Stimulated activated CD4-positive, alpha-beta T cell treated with anti-CD3 and anti-CD28 coated beads, TNF-alpha, amount 100 ng/mL, for 48 hours (primary cell): ENCODE results near the gene MAML2.
A peak's percentile ranks its signal among the peaks of the same experiment; 100 is the strongest.

Experiments
- DNase-seq, 3 donors: peaks; one replicate each; pipeline ENCODE4 v3.0.0-alpha.2; 2020; ENCODE audit warnings: low read depth in 3 of 3

The MAML2 gene

GRCh38 chr11:96155627-96156378 is 187.2 kb downstream of the MAML2 start:
- DNase-seq = peak; percentile 47 to 64 (median 58)

- DNase-seq = no peak
These were observed 188.0 kb downstream of the MAML2 start for GRCh38 chr11:96154802-96155520.

GRCh38 chr11:96152623-96153022 is 190.4 kb downstream of the MAML2 start:
- DNase-seq = no peak

- DNase-seq = no peak
These were observed 191.5 kb downstream of the MAML2 start for GRCh38 chr11:96151501-96151900.

- DNase-seq = no peak
These were observed 192.4 kb downstream of the MAML2 start for GRCh38 chr11:96150609-96151008.

GRCh38 chr11:96149743-96150555 is 193.0 kb downstream of the MAML2 start:
- no peak for DNase-seq

- no peak for DNase-seq
These were observed 195.0 kb downstream of the MAML2 start for GRCh38 chr11:96147906-96148486.

- DNase-seq = no peak
These were observed 195.8 kb downstream of the MAML2 start for GRCh38 chr11:96147186-96147585.

- DNase-seq = no peak
These were observed 196.2 kb downstream of the MAML2 start for GRCh38 chr11:96146765-96147164.

- DNase-seq = no peak
These were observed 197.8 kb downstream of the MAML2 start for GRCh38 chr11:96145163-96145585.

GRCh38 chr11:96144553-96144952 is 198.4 kb downstream of the MAML2 start:
- DNase-seq = no peak

- no peak for DNase-seq
These were observed 199.9 kb downstream of the MAML2 start for GRCh38 chr11:96143041-96143521.

- no peak for DNase-seq
These were observed 201.4 kb downstream of the MAML2 start for GRCh38 chr11:96141626-96142025.

- no peak for DNase-seq
These were observed 203.3 kb downstream of the MAML2 start for GRCh38 chr11:96139691-96140090.

GRCh38 chr11:96137373-96137772 is 205.6 kb downstream of the MAML2 start:
- DNase-seq = no peak

- no peak for DNase-seq
These were observed 206.2 kb downstream of the MAML2 start for GRCh38 chr11:96136613-96137298.

GRCh38 chr11:96134602-96135001 is 208.4 kb downstream of the MAML2 start:
- no peak for DNase-seq

GRCh38 chr11:96132437-96132836 is 210.6 kb downstream of the MAML2 start:
- no peak for DNase-seq

GRCh38 chr11:96130061-96130620 is 212.9 kb downstream of the MAML2 start:
- no peak for DNase-seq

- DNase-seq = no peak
These were observed 215.4 kb downstream of the MAML2 start for GRCh38 chr11:96127596-96127959.
